HEK293T (cell line): Measurements from ENCODE around the gene KIRREL3.

Experiments used
- CTCF ChIA-PET: fragments of 350-600 bp; formaldehyde crosslinking; extraction: SDS; loops from one replicate; lab custom pipeline; 2021; ENCODE audit warnings: antibody characterized with exemption, inconsistent platforms; lab: Yijun Ruan, JAX
- POLR2A ChIA-PET: fragments of 350-600 bp; formaldehyde crosslinking; extraction: SDS; loops from one replicate; lab custom pipeline; 2020; ENCODE audit warnings: antibody characterized with exemption, inconsistent platforms; lab: Yijun Ruan, JAX
- DNase-seq: peaks from one replicate; pipeline ENCODE4 v3.0.0; 2012; ENCODE audit warnings: mixed read lengths; ENCODE audit errors: extremely low spot score
- ARNT ChIP-seq: fragments of 450-650 bp; IDR thresholded peaks from 2 replicates; pipeline ENCODE4 v1.6.1; 2017; ENCODE audit warnings: mild to moderate bottlenecking
- BHLHE40 ChIP-seq: fragments of 450-650 bp; IDR thresholded peaks from 2 replicates; pipeline ENCODE4 v1.6.1; 2016; ENCODE audit warnings: mild to moderate bottlenecking, moderate library complexity, borderline replicate concordance
- CTBP1 ChIP-seq: fragments of 450-650 bp; IDR thresholded peaks from 2 replicates; pipeline ENCODE4 v1.6.1; 2016; ENCODE audit warnings: borderline replicate concordance
- ELF4 ChIP-seq: fragments of 450-650 bp; IDR thresholded peaks from 2 replicates; pipeline ENCODE4 v1.6.1; 2017; ENCODE audit warnings: antibody characterized with exemption
- FOXA1 ChIP-seq: fragments of 450-650 bp; IDR thresholded peaks from 2 replicates; pipeline ENCODE4 v1.6.1; 2016; ENCODE audit warnings: mild to moderate bottlenecking
- FOXK2 ChIP-seq: fragments of 450-650 bp; IDR thresholded peaks from 2 replicates; pipeline ENCODE4 v1.6.1; 2016; ENCODE audit warnings: mild to moderate bottlenecking
- FOXM1 ChIP-seq: fragments of 450-650 bp; IDR thresholded peaks from 2 replicates; pipeline ENCODE4 v1.6.1; 2017; ENCODE audit warnings: mild to moderate bottlenecking, borderline replicate concordance
- HDGF ChIP-seq: fragments of 450-650 bp; IDR thresholded peaks from 2 replicates; pipeline ENCODE4 v1.6.1; 2017; ENCODE audit warnings: antibody characterized with exemption, borderline replicate concordance
- L3MBTL2 ChIP-seq: fragments of 450-650 bp; conservative IDR thresholded peaks from 2 replicates; pipeline ENCODE4 v1.6.1; 2016; ENCODE audit warnings: mild to moderate bottlenecking
- LEF1 ChIP-seq: fragments of 450-650 bp; IDR thresholded peaks from 2 replicates; pipeline ENCODE4 v1.6.1; 2017; ENCODE audit warnings: mild to moderate bottlenecking, borderline replicate concordance
- NFRKB ChIP-seq: fragments of 450-650 bp; IDR thresholded peaks from 2 replicates; pipeline ENCODE4 v1.6.1; 2016; ENCODE audit warnings: mild to moderate bottlenecking, moderate library complexity
- PKNOX1 ChIP-seq: fragments of 450-650 bp; IDR thresholded peaks from 2 replicates; pipeline ENCODE4 v1.6.1; 2016
- SP1 ChIP-seq: fragments of 450-650 bp; IDR thresholded peaks from 2 replicates; pipeline ENCODE4 v1.6.1; 2017
- SUZ12 ChIP-seq: fragments of 450-650 bp; IDR thresholded peaks from 2 replicates; pipeline ENCODE4 v1.6.1; 2016; ENCODE audit warnings: mild to moderate bottlenecking
- TARDBP ChIP-seq: fragments of 450-650 bp; IDR thresholded peaks from 2 replicates; pipeline ENCODE4 v1.6.1; 2016
- ZNF384 ChIP-seq: fragments of 450-650 bp; IDR thresholded peaks from 2 replicates; pipeline ENCODE4 v1.6.1; 2016

The KIRREL3 gene

GRCh38 chr11:126645186-126645585 lies 355.4 kb downstream of the KIRREL3 start:
- DNase-seq: no peak
- TF ChIP-seq SP1: no peak
- TF ChIP-seq PKNOX1: no peak
- TF ChIP-seq FOXA1: no peak
- TF ChIP-seq NFRKB: no peak
- no peak for TF ChIP-seq FOXM1
- no peak for TF ChIP-seq TARDBP
- TF ChIP-seq HDGF: no peak
- ChIA-PET CTCF (no interaction called here), POLR2A (no interaction called here)

- TF ChIP-seq CTBP1: no peak
- no peak for TF ChIP-seq BHLHE40
- TF ChIP-seq SUZ12: no peak
- no peak for TF ChIP-seq TARDBP
- no peak for TF ChIP-seq NFRKB
- TF ChIP-seq HDGF: no peak
- TF ChIP-seq ELF4: no peak
- TF ChIP-seq ZNF384: no peak
- no peak for TF ChIP-seq SP1
- TF ChIP-seq PKNOX1: no peak
- no peak for TF ChIP-seq ARNT
- no peak for TF ChIP-seq L3MBTL2
- no peak for TF ChIP-seq LEF1
- TF ChIP-seq FOXK2: no peak
- TF ChIP-seq FOXA1: no peak
- no peak for TF ChIP-seq FOXM1
- POLR2A ChIA-PET: no interaction called here
- DNase-seq: no peak
- CTCF ChIA-PET: no interaction called here
These were observed 360.4 kb downstream of the KIRREL3 start for GRCh38 chr11:126640186-126640585.

- ChIA-PET POLR2A (no interaction called here), CTCF (no interaction called here)
- TF ChIP-seq ARNT: no peak
- no peak for TF ChIP-seq ELF4
- no peak for TF ChIP-seq FOXK2
- no peak for TF ChIP-seq FOXM1
- no peak for TF ChIP-seq BHLHE40
- no peak for TF ChIP-seq SP1
- TF ChIP-seq CTBP1: no peak
- no peak for DNase-seq
These were observed 360.9 kb downstream of the KIRREL3 start for GRCh38 chr11:126639692-126640091.

GRCh38 chr11:126638648-126639047 lies 361.9 kb downstream of the KIRREL3 start:
- CTCF ChIA-PET: no interaction called here

GRCh38 chr11:126637795-126638175 lies 362.8 kb downstream of the KIRREL3 start:
- ChIA-PET CTCF (no interaction called here), POLR2A (no interaction called here)
- no peak for DNase-seq
- TF ChIP-seq ZNF384 (no peak), LEF1 (no peak)

More at GRCh38 chr11:126638648-126639047, 361.9 kb downstream of the KIRREL3 start:
- no peak for DNase-seq
- POLR2A ChIA-PET: no interaction called here
- no peak for TF ChIP-seq CTBP1
- TF ChIP-seq FOXK2: no peak
- no peak for TF ChIP-seq FOXA1
- no peak for TF ChIP-seq BHLHE40
- no peak for TF ChIP-seq LEF1
- no peak for TF ChIP-seq SP1
- no peak for TF ChIP-seq HDGF
- TF ChIP-seq L3MBTL2: no peak
- TF ChIP-seq FOXM1: no peak
- no peak for TF ChIP-seq ARNT
- TF ChIP-seq ZNF384: no peak
- no peak for TF ChIP-seq NFRKB
- TF ChIP-seq PKNOX1: no peak
- no peak for TF ChIP-seq SUZ12
- no peak for TF ChIP-seq ELF4
- no peak for TF ChIP-seq TARDBP

GRCh38 chr11:126636911-126637794 lies 363.4 kb downstream of the KIRREL3 start:
- no peak for TF ChIP-seq PKNOX1
- TF ChIP-seq FOXK2: no peak
- no peak for TF ChIP-seq HDGF
- TF ChIP-seq TARDBP: no peak
- no peak for TF ChIP-seq FOXM1
- no peak for TF ChIP-seq LEF1
- TF ChIP-seq CTBP1: no peak
- TF ChIP-seq SUZ12: no peak
- no peak for TF ChIP-seq ELF4
- TF ChIP-seq FOXA1: no peak
- no peak for TF ChIP-seq ZNF384
- TF ChIP-seq NFRKB: no peak
- no peak for TF ChIP-seq ARNT
- TF ChIP-seq BHLHE40: no peak
- TF ChIP-seq SP1: no peak
- TF ChIP-seq L3MBTL2: no peak
- ChIA-PET CTCF (no interaction called here), POLR2A (no interaction called here)
- no peak for DNase-seq
